Keratinocyte (primary cell): ENCODE results near the gene LAMA4. TPM values are rescaled to one million over a fixed set of nuclear protein-coding genes. Genes with fewer than 3 reads are reported as not detected.

Experiments used
- DNase-seq: peaks from one replicate; pipeline ENCODE4 v3.0.0-alpha.2; 2011; ENCODE audit warnings: low read depth, missing footprints, low spot score
- FAIRE-seq: peaks from 2 replicates; lab custom pipeline; 2011; peaks lifted over from hg19 to GRCh38; lab: Jason Lieb, UNC
- H2AFZ ChIP-seq: 2 replicates; pipeline ENCODE4 v1.6.0; 2012; ENCODE audit warnings: low read length, control low read depth, inconsistent platforms; ENCODE audit not compliant: control insufficient read depth
- H3K27ac ChIP-seq: 2 replicates; pipeline ENCODE4 v1.5.1; 2011; ENCODE audit warnings: low read length; ENCODE audit not compliant: control insufficient read depth, insufficient read depth
- H3K27me3 ChIP-seq: 3 replicates; pipeline ENCODE4 v1.6.0; 2011; ENCODE audit warnings: low read length; ENCODE audit not compliant: control insufficient read depth, insufficient read depth; ENCODE audit errors: extremely low read depth
- H3K36me3 ChIP-seq, 2 experiments: 2 replicates in 1 of 2; 3 replicates in 1 of 2; pipeline ENCODE4 v1.5.1; 2011; ENCODE audit warnings: low read length in 2 of 2, mild to moderate bottlenecking in 1 of 2; ENCODE audit not compliant: control insufficient read depth in 2 of 2, insufficient read depth in 2 of 2; ENCODE audit errors: extremely low read depth in 1 of 2
- H3K4me1 ChIP-seq: 3 replicates; pipeline ENCODE4 v1.5.1; 2011; ENCODE audit warnings: low read length; ENCODE audit not compliant: control insufficient read depth, insufficient read depth; ENCODE audit errors: extremely low read depth
- H3K4me2 ChIP-seq: 3 replicates; pipeline ENCODE4 v1.6.0; 2011; ENCODE audit warnings: low read depth, low read length; ENCODE audit not compliant: control insufficient read depth, insufficient read depth; ENCODE audit errors: extremely low read depth
- H3K4me3 ChIP-seq, 3 experiments: fragments of 200-600 bp in 1 of 3; sonication (generic) in 1 of 3; 2 replicates in 2 of 3; 3 replicates in 1 of 3; pipeline ENCODE4 v1.5.1; 2011 to 2016; ENCODE audit warnings: low read length in 3 of 3, mild to moderate bottlenecking in 3 of 3, control low read depth in 2 of 3, inconsistent platforms in 1 of 3, low read depth in 1 of 3, mixed read lengths in 1 of 3, mixed run types in 1 of 3, moderate library complexity in 1 of 3; ENCODE audit not compliant: control insufficient read depth in 2 of 3, insufficient read depth in 2 of 3; ENCODE audit errors: extremely low read depth in 1 of 3
- H3K79me2 ChIP-seq: 2 replicates; pipeline ENCODE4 v1.6.0; 2012; ENCODE audit warnings: low read length; ENCODE audit not compliant: control insufficient read depth, insufficient read depth
- H3K9ac ChIP-seq: 3 replicates; pipeline ENCODE4 v1.6.0; 2011; ENCODE audit warnings: low read length; ENCODE audit not compliant: control insufficient read depth, insufficient read depth; ENCODE audit errors: extremely low read depth
- H3K9me1 ChIP-seq: 3 replicates; pipeline ENCODE4 v1.6.0; 2011; ENCODE audit warnings: low read length; ENCODE audit not compliant: control insufficient read depth, insufficient read depth; ENCODE audit errors: extremely low read depth
- H3K9me3 ChIP-seq: 2 replicates; pipeline ENCODE4 v1.5.1; 2012; ENCODE audit warnings: low read depth, low read length; ENCODE audit not compliant: control insufficient read depth
- H4K20me1 ChIP-seq: 3 replicates; pipeline ENCODE4 v1.6.0; 2011; ENCODE audit warnings: low read length; ENCODE audit not compliant: control insufficient read depth, insufficient read depth; ENCODE audit errors: extremely low read depth
- EZH2 ChIP-seq: IDR thresholded peaks from one replicate; pipeline ENCODE4 v1.6.1; 2012; ENCODE audit warnings: inconsistent platforms, mild to moderate bottlenecking, low read length, moderate library complexity
- dilution Hi-C: fragments of 300-500 bp; cut with MboI; formaldehyde crosslinking; loops from one replicate; pipeline ENCODE4 v1.7.0; 2020; ENCODE audit warnings: low sequenced_read_pairs; ENCODE audit not compliant: extremely low pct_ligation_motif_present
- polyA plus RNA-seq, 5 experiments: library from polyadenylated mRNA; depleted of rRNA in 3 of 5; stranded (reverse) in 3 of 5; stranded (forward) in 1 of 5; unstranded in 1 of 5; fragments of >200 nt; gene quantifications; 1 replicate in 1 of 5; 2 replicates in 3 of 5; 3 replicates in 1 of 5; pipeline versions ENCODE4 v1.2.1 to v1.2.3, GENCODE V29; 2011 to 2012; ENCODE audit warnings: missing spikeins in 2 of 5, low read depth in 1 of 5, low replicate concordance in 1 of 5
- TF ChIP-seq, protein P1 (sequence below), 3 experiments: IDR thresholded peaks in 1 of 3; conservative IDR thresholded peaks in 1 of 3; optimal IDR thresholded peaks in 1 of 3; 2 replicates in 2 of 3; 3 replicates in 1 of 3; pipeline versions ENCODE3 to v1.5.1; 2011; ENCODE audit warnings: low read length in 3 of 3, mild to moderate bottlenecking in 3 of 3, moderate library complexity in 2 of 3, control low read depth in 1 of 3, inconsistent platforms in 1 of 3; ENCODE audit not compliant: insufficient read depth in 2 of 3; ENCODE audit errors: extremely low read depth in 1 of 3

LAMA4 gene
- polyA plus RNA-seq, 1 donor (not counting 4 experiments of a cell fraction or from before 2014, with no cell fraction given): 0.12 TPM

DNA sequence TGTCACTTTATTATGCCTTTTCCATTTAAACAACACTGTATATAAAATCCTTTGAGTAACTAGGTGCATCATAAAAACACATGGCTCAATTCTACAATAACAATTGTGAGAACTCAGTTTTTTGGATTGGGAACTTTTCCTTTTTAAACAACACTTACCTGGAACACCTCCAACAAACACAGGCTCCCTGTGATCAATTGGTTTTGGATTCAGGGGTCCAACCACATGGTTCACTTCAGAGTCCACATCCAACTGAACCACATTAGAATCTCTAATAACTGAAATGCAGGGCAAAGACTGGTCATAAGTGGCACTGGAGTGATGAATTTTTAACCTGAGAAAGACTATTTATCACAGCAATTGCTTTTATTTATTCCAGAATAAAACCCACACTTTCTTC lies 140.4 kb downstream of the LAMA4 start:
- Histone ChIP-seq H3K27ac (no peak overlapping the region), H2AFZ (no peak overlapping the region), H3K9ac (no peak overlapping the region), H4K20me1 (no peaks in the 10 kb centered on the region), H3K4me1 (peaks cover 10% of the 10 kb centered on the region), H3K4me3 (no peak overlapping the region), H3K4me2 (no peak overlapping the region), H3K9me1 (no peaks in the 10 kb centered on the region), H3K27me3 (no peaks in the 10 kb centered on the region), H3K79me2 (no peaks in the 10 kb centered on the region), H3K36me3 (no peaks in the 10 kb centered on the region), H3K9me3 (no peaks in the 10 kb centered on the region)
- FAIRE-seq (no peak), DNase-seq (no peak)
- dilution Hi-C loops: no loop called here
- TF ChIP-seq, protein P1, sequence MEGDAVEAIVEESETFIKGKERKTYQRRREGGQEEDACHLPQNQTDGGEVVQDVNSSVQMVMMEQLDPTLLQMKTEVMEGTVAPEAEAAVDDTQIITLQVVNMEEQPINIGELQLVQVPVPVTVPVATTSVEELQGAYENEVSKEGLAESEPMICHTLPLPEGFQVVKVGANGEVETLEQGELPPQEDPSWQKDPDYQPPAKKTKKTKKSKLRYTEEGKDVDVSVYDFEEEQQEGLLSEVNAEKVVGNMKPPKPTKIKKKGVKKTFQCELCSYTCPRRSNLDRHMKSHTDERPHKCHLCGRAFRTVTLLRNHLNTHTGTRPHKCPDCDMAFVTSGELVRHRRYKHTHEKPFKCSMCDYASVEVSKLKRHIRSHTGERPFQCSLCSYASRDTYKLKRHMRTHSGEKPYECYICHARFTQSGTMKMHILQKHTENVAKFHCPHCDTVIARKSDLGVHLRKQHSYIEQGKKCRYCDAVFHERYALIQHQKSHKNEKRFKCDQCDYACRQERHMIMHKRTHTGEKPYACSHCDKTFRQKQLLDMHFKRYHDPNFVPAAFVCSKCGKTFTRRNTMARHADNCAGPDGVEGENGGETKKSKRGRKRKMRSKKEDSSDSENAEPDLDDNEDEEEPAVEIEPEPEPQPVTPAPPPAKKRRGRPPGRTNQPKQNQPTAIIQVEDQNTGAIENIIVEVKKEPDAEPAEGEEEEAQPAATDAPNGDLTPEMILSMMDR (optimal IDR thresholded peaks at IDR 0.05 in 1 of 3, IDR thresholded peaks at IDR 0.05 in 1 of 3, conservative IDR thresholded peaks at IDR 0.05 in 1 of 3; ENCODE audit: extremely low read depth in 1 of 3, insufficient read depth in 2 of 3, low read length in 3 of 3): no peak
- TF ChIP-seq EZH2: no peak

DNA sequence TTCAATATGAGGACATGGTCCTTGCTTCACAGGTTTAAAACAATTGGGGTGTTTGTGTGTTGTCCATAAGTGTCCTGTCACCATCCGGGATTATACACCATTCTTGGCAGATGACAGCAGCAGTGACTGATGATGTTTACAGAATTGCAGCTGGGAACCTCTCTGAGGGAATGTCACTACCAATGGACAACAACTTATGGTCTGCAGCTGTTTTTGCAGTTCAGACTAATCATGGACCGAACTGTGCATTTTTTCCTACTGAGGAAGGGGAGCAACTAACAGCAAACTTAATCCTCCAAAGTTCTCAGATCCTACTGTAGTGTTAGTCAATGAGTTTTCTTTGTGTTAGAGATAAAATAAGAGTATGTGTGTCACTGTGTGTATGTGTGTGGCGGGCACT lies 140.9 kb downstream of the LAMA4 start:
- H3K4me2 ChIP-seq: no peak overlapping the region
- FAIRE-seq: no peak
- TF ChIP-seq, protein P1 (optimal IDR thresholded peaks at IDR 0.05 in 1 of 3, IDR thresholded peaks at IDR 0.05 in 1 of 3, conservative IDR thresholded peaks at IDR 0.05 in 1 of 3; ENCODE audit: extremely low read depth in 1 of 3, insufficient read depth in 2 of 3, low read length in 3 of 3): no peak
- no peak for TF ChIP-seq EZH2

More for the DNA sequence above, 140.9 kb downstream of the LAMA4 start:
- no peaks in the 10 kb centered on the region for H3K79me2 ChIP-seq
- H3K36me3 ChIP-seq: no peaks in the 10 kb centered on the region
- H2AFZ ChIP-seq: no peak overlapping the region
- no peaks in the 10 kb centered on the region for H3K27me3 ChIP-seq
- H3K4me1 ChIP-seq: peaks cover 10% of the 10 kb centered on the region
- H3K9me3 ChIP-seq: no peaks in the 10 kb centered on the region
- dilution Hi-C loops: no loop called here
- no peaks in the 10 kb centered on the region for H3K9me1 ChIP-seq
- no peak for DNase-seq
- H3K27ac ChIP-seq: no peak overlapping the region
- H3K9ac ChIP-seq: no peak overlapping the region
- H4K20me1 ChIP-seq: no peaks in the 10 kb centered on the region
- no peak overlapping the region for H3K4me3 ChIP-seq
